UCSD-AML1 (cell line): ENCODE measurements around the gene NLRP11.

Experiments
- DNase-seq: peaks from one replicate; lab custom pipeline; 2025; ENCODE audit not compliant: unreplicated experiment; lab: John Stamatoyannopoulos, UW

Gene NLRP11

GRCh38 chr19:55831846-55832245 is at the start of gene NLRP11:
NLRP11 (minus strand) TSS chr19:55831999; CDS start chr19:55818174, 13,825 bp downstream.
- DNase-seq, result no peak

- no peak for DNase-seq
Measured at GRCh38 chr19:55877211-55877610, 45.4 kb upstream of the NLRP11 start.

- DNase-seq, result no peak
Measured at GRCh38 chr19:55870736-55871135, 38.9 kb upstream of the NLRP11 start.

- DNase-seq, result no peak
Measured at GRCh38 chr19:55867101-55867500, 35.3 kb upstream of the NLRP11 start.

- no peak for DNase-seq
Measured at GRCh38 chr19:55866521-55866920, 34.7 kb upstream of the NLRP11 start.

- DNase-seq, result no peak
Measured at GRCh38 chr19:55858969-55859368, 27.2 kb upstream of the NLRP11 start.

GRCh38 chr19:55858401-55858800 is 26.6 kb upstream of the NLRP11 start:
- DNase-seq, result no peak

- DNase-seq, result no peak
Measured at GRCh38 chr19:55857974-55858373, 26.2 kb upstream of the NLRP11 start.

- no peak for DNase-seq
Measured at GRCh38 chr19:55857149-55857548, 25.4 kb upstream of the NLRP11 start.

- no peak for DNase-seq
Measured at GRCh38 chr19:55855160-55855559, 23.4 kb upstream of the NLRP11 start.

- no peak for DNase-seq
Measured at GRCh38 chr19:55838906-55839305, 7.1 kb upstream of the NLRP11 start.

GRCh38 chr19:55838251-55838650 is 6.5 kb upstream of the NLRP11 start:
- DNase-seq, result no peak

- DNase-seq, result no peak
Measured at GRCh38 chr19:55836340-55836739, 4.5 kb upstream of the NLRP11 start, which contains the start of gene NLRP4. NLRP4 (plus strand) TSS chr19:55836540; CDS start chr19:55852081, 15,541 bp downstream.

GRCh38 chr19:55832676-55833075 is 877 bp upstream of the NLRP11 start:
- no peak for DNase-seq

- no peak for DNase-seq
Measured at GRCh38 chr19:55830656-55831055, 1.1 kb downstream of the NLRP11 start.

GRCh38 chr19:55820037-55820436 is 11.8 kb downstream of the NLRP11 start:
- DNase-seq, result no peak

GRCh38 chr19:55813906-55814305 is 17.9 kb downstream of the NLRP11 start:
- DNase-seq, result no peak

- DNase-seq, result no peak
Measured at GRCh38 chr19:55812449-55812848, 19.4 kb downstream of the NLRP11 start.

GRCh38 chr19:55811340-55811739 is 20.5 kb downstream of the NLRP11 start:
- no peak for DNase-seq

- DNase-seq, result peak; percentile 71
Measured at GRCh38 chr19:55809381-55810058, 22.3 kb downstream of the NLRP11 start.

GRCh38 chr19:55802281-55802680 is 29.5 kb downstream of the NLRP11 start:
- no peak for DNase-seq

GRCh38 chr19:55801416-55801815 is 30.4 kb downstream of the NLRP11 start:
- DNase-seq, result no peak

GRCh38 chr19:55795021-55795420 is 36.8 kb downstream of the NLRP11 start:
- no peak for DNase-seq
